Muscle of leg (tissue), 11 donors: ENCODE data around the gene PRSS38. TPM values are rescaled to one million over a fixed set of nuclear protein-coding genes. Genes with fewer than 3 reads are reported as not detected.
"Not testable (repeated sequence)": the region's sequence is repeated elsewhere in the genome, so short reads cannot be mapped to it uniquely, and the experiment has no call there.

Experiments used
- DNase-seq: peaks from one replicate; pipeline ENCODE4 v3.0.0; 2013
- H3K27ac ChIP-seq: one replicate; pipeline ENCODE4 v1.5.1; 2013; ENCODE audit warnings: mild to moderate bottlenecking, low read length, control low read depth
- H3K27me3 ChIP-seq: one replicate; pipeline ENCODE4 v1.6.1; 2013; ENCODE audit warnings: low read length; ENCODE audit not compliant: control insufficient read depth, insufficient read depth
- H3K36me3 ChIP-seq: one replicate; pipeline ENCODE4 v1.6.1; 2013; ENCODE audit warnings: low read length; ENCODE audit not compliant: control insufficient read depth, insufficient read depth
- H3K4me1 ChIP-seq: one replicate; pipeline ENCODE4 v1.6.1; 2013; ENCODE audit warnings: low read length; ENCODE audit not compliant: control insufficient read depth, insufficient read depth
- H3K4me3 ChIP-seq: one replicate; pipeline ENCODE4 v1.5.1; 2013; ENCODE audit warnings: low read length, control low read depth
- H3K9me3 ChIP-seq: replicated peaks from 2 replicates; pipeline ENCODE4 v1.6.1; 2013; ENCODE audit warnings: low read depth, low read length; ENCODE audit not compliant: control insufficient read depth
- WGBS: methylation state at CpG from one replicate; pipeline ENCODE4 v1.1.5; 2013; ENCODE audit warnings: missing lambda C conversion rate; ENCODE audit not compliant: insufficient coverage; 5-methylcytosine and 5-hydroxymethylcytosine counted together
- polyA plus RNA-seq, 8 donors: library from polyadenylated mRNA; unstranded; fragments of 120-200 nt; gene quantifications; one replicate each; pipeline versions ENCODE4 v1.2.1 to v1.2.3, GENCODE V29; 2013; ENCODE audit warnings: inconsistent platforms in 1 of 8, low replicate concordance in 1 of 8; ENCODE audit not compliant: insufficient read length in 8 of 8, insufficient read depth in 1 of 8
- total RNA-seq: library from RNA; stranded (reverse); fragments of 120-200 nt; gene quantifications from one replicate; pipeline ENCODE4 v1.2.4, GENCODE V29; 2013

The PRSS38 gene
- total and polyA plus RNA-seq, 9 donors = not detected

GRCh38 chr1:227869279-227869842, 53.9 kb downstream of the PRSS38 start:
- 67% methylated on average over 3 of the region's 5 CpGs for WGBS
- peaks cover 13% of the 10 kb centered on the region for H3K9me3 ChIP-seq
- H3K27me3 ChIP-seq = no peaks in the 10 kb centered on the region
- H3K27ac ChIP-seq = no peak overlapping the region
- H3K4me1 ChIP-seq = peaks cover 8% of the 10 kb centered on the region
- DNase-seq = no peak
- H3K4me3 ChIP-seq = no peak overlapping the region
- no peaks in the 10 kb centered on the region for H3K36me3 ChIP-seq

GRCh38 chr1:227869851-227870305, 54.4 kb downstream of the PRSS38 start:
- Histone ChIP-seq H3K4me3 (no peak overlapping the region), H3K4me1 (peaks cover 8% of the 10 kb centered on the region), H3K36me3 (no peaks in the 10 kb centered on the region), H3K27ac (no peak overlapping the region), H3K27me3 (no peaks in the 10 kb centered on the region), H3K9me3 (peaks cover 9% of the 10 kb centered on the region)
- 55% methylated on average over 4 of the region's 5 CpGs for WGBS
- DNase-seq = no peak

GRCh38 chr1:227870366-227870765, 54.9 kb downstream of the PRSS38 start:
- 22% methylated on average over 1 of the region's 3 CpGs for WGBS

GRCh38 chr1:227871892-227872291, 56.4 kb downstream of the PRSS38 start:
- 76% methylated on average over 4 of the region's 5 CpGs for WGBS
- not testable (repeated sequence) for H3K4me1 ChIP-seq, H3K36me3 ChIP-seq, H3K27me3 ChIP-seq, H3K9me3 ChIP-seq, H3K27ac ChIP-seq, H3K4me3 ChIP-seq, DNase-seq

More at GRCh38 chr1:227870366-227870765, 54.9 kb downstream of the PRSS38 start:
- H3K36me3 ChIP-seq = no peaks in the 10 kb centered on the region
- H3K4me1 ChIP-seq = peaks cover 8% of the 10 kb centered on the region
- no peak overlapping the region for H3K27ac ChIP-seq
- no peak for DNase-seq
- H3K9me3 ChIP-seq = peaks cover 5% of the 10 kb centered on the region
- no peak overlapping the region for H3K4me3 ChIP-seq
- H3K27me3 ChIP-seq = no peaks in the 10 kb centered on the region

- H3K27ac ChIP-seq = not testable (repeated sequence)
These were observed 62.3 kb downstream of the PRSS38 start for GRCh38 chr1:227877810-227878209.

GRCh38 chr1:227880342-227880924, 65.0 kb downstream of the PRSS38 start:
- Histone ChIP-seq H3K4me1 (peaks cover 5% of the 10 kb centered on the region), H3K27ac (no peak overlapping the region), H3K9me3 (no peaks in the 10 kb centered on the region), H3K27me3 (no peaks in the 10 kb centered on the region), H3K4me3 (no peak overlapping the region), H3K36me3 (no peaks in the 10 kb centered on the region)
- 34% methylated on average over 3 of the region's 4 CpGs for WGBS
- peak; percentile 49 for DNase-seq

More at GRCh38 chr1:227877810-227878209, 62.3 kb downstream of the PRSS38 start:
- DNase-seq, H3K36me3 ChIP-seq, H3K4me3 ChIP-seq, H3K9me3 ChIP-seq, H3K27me3 ChIP-seq, H3K4me1 ChIP-seq: not testable (repeated sequence)
- no CpG with 5 or more reads among the region's 3 CpGs for WGBS

GRCh38 chr1:227883073-227883520, 67.6 kb downstream of the PRSS38 start:
- no peak overlapping the region for H3K27ac ChIP-seq
- DNase-seq = no peak
- no peak overlapping the region for H3K4me3 ChIP-seq
- H3K36me3 ChIP-seq = no peaks in the 10 kb centered on the region
- peaks cover 30% of the 10 kb centered on the region for H3K4me1 ChIP-seq
- H3K9me3 ChIP-seq = no peaks in the 10 kb centered on the region
- 80% methylated on average over 8 of the region's 9 CpGs for WGBS
- H3K27me3 ChIP-seq = peaks cover 11% of the 10 kb centered on the region

GRCh38 chr1:227883641-227884301, 68.3 kb downstream of the PRSS38 start:
- no peak overlapping the region for H3K27ac ChIP-seq
- H3K27me3 ChIP-seq = peaks cover 11% of the 10 kb centered on the region
- 91% methylated on average over 14 of the region's 15 CpGs for WGBS
- no peak overlapping the region for H3K4me3 ChIP-seq
- no peaks in the 10 kb centered on the region for H3K9me3 ChIP-seq
- peaks cover 31% of the 10 kb centered on the region for H3K4me1 ChIP-seq
- H3K36me3 ChIP-seq = no peaks in the 10 kb centered on the region
- peak; percentile 3 for DNase-seq

- Histone ChIP-seq H3K36me3 (no peaks in the 10 kb centered on the region), H3K27ac (no peak overlapping the region), H3K4me1 (peaks cover 31% of the 10 kb centered on the region), H3K9me3 (no peaks in the 10 kb centered on the region), H3K4me3 (no peak overlapping the region), H3K27me3 (peaks cover 11% of the 10 kb centered on the region)
- DNase-seq = peak; percentile 2
- 71% methylated on average over 7 of the region's 15 CpGs for WGBS
These were observed 69.1 kb downstream of the PRSS38 start for GRCh38 chr1:227884370-227885134.

GRCh38 chr1:227885135-227885647, 69.7 kb downstream of the PRSS38 start:
- WGBS = 50% methylated on average over 1 of the region's 8 CpGs
- no peaks in the 10 kb centered on the region for H3K36me3 ChIP-seq
- peaks cover 31% of the 10 kb centered on the region for H3K4me1 ChIP-seq
- no peak overlapping the region for H3K4me3 ChIP-seq
- peaks cover 11% of the 10 kb centered on the region for H3K27me3 ChIP-seq
- H3K27ac ChIP-seq = no peak overlapping the region
- H3K9me3 ChIP-seq = no peaks in the 10 kb centered on the region
- DNase-seq = no peak
